HG03354 (cell line): ENCODE results near the gene MED27.

ENCODE experiments used
- ATAC-seq: cut with Tn5 transposase; IDR thresholded peaks from one replicate; pipeline ENCODE4 v1.9.1; 2021; ENCODE audit warnings: mild to moderate bottlenecking; ENCODE audit not compliant: unreplicated experiment, poor library complexity, severe bottlenecking

Gene MED27

GRCh38 chr9:131831380-131832165 is 248.1 kb downstream of the MED27 start:
- no peak for ATAC-seq

- no peak for ATAC-seq
Measured at GRCh38 chr9:131827821-131828369, 251.8 kb downstream of the MED27 start.

GRCh38 chr9:131826966-131827525 is 252.6 kb downstream of the MED27 start:
- ATAC-seq, result no peak

GRCh38 chr9:131826053-131826452 is 253.6 kb downstream of the MED27 start:
- ATAC-seq, result no peak

GRCh38 chr9:131824953-131825495 is 254.6 kb downstream of the MED27 start:
- no peak for ATAC-seq

- ATAC-seq, result no peak
Measured at GRCh38 chr9:131824155-131824594, 255.5 kb downstream of the MED27 start.

- no peak for ATAC-seq
Measured at GRCh38 chr9:131823701-131824146, 255.9 kb downstream of the MED27 start.

- ATAC-seq, result no peak
Measured at GRCh38 chr9:131818089-131818488, 261.6 kb downstream of the MED27 start.

GRCh38 chr9:131817627-131818026 is 262.0 kb downstream of the MED27 start:
- no peak for ATAC-seq

GRCh38 chr9:131817073-131817472 is 262.6 kb downstream of the MED27 start:
- ATAC-seq, result no peak

- no peak for ATAC-seq
Measured at GRCh38 chr9:131815970-131816873, 263.4 kb downstream of the MED27 start.

- ATAC-seq, result no peak
Measured at GRCh38 chr9:131814707-131815106, 265.0 kb downstream of the MED27 start.

GRCh38 chr9:131813116-131813515 is 266.6 kb downstream of the MED27 start:
- ATAC-seq, result no peak

GRCh38 chr9:131812116-131812790 is 267.4 kb downstream of the MED27 start:
- no peak for ATAC-seq

- no peak for ATAC-seq
Measured at GRCh38 chr9:131811405-131811804, 268.3 kb downstream of the MED27 start.

GRCh38 chr9:131810351-131811170 is 269.1 kb downstream of the MED27 start:
- ATAC-seq, result no peak
